COLO668 (cell line): ENCODE measurements around the gene ATF7.

Experiments used
- DNase-seq: peaks from one replicate; lab custom pipeline; 2025; ENCODE audit not compliant: unreplicated experiment; lab: John Stamatoyannopoulos, UW

Gene ATF7

GRCh38 chr12:53463802-53464560, 162.2 kb downstream of the ATF7 start:
- no peak for DNase-seq

GRCh38 chr12:53462935-53463334, 163.2 kb downstream of the ATF7 start:
- DNase-seq, result no peak

- DNase-seq, result no peak
Measured at GRCh38 chr12:53461591-53461990, 164.6 kb downstream of the ATF7 start.

GRCh38 chr12:53461059-53461458, 165.1 kb downstream of the ATF7 start:
- no peak for DNase-seq

- DNase-seq, result no peak
Measured at GRCh38 chr12:53459097-53459496, 167.1 kb downstream of the ATF7 start.
